ENCODE data around the gene ZDHHC1. TPM values are rescaled to one million over a fixed set of nuclear protein-coding genes. Genes with fewer than 3 reads are reported as not detected.

Gene ZDHHC1
- total RNA-seq, 4 donors from 2014 or later = 11.6 to 27.5 (median 20.8) TPM

DNA sequence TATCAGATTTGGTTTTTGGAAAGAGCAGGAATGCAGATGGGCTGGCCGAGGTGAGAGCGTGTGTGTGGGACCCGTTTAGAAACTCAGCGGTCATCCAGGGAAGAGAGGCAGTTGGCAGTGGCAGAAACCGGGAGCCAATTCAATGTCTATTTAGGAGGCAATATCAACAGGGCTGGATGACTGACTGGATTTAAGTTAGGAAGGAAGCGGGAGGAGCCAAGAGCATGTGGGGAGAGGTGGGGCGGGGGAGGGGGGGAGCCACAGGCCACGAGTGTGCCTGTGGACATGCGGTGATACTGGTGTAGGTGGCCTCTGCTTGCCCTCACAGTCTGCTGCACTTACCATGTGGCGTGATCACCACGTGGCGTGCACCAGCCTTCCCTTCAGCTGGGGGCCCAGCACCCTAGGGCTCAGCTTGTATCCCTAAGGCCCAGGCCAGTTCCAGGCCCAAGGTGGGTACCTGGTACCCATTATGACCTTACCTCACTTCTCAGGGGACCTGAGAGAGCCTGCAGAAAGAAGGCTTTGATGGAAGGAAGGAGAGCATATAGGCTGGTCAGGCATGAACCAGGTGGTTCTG is 12.2 kb downstream of the ZDHHC1 start:
- Histone ChIP-seq H3K4me3 (no peak overlapping the region), H3K9me3 (no peaks in the 10 kb centered on the region), H3K36me3 (peaks cover 0 to 18% (median 0%) of the 10 kb centered on the region in 4 donors), H3K4me1 (peaks cover 23 to 32% (median 28%) of the 10 kb centered on the region in 4 donors), H3K27ac (replicated peaks in 1 of 4) (no peak overlapping the region), H3K27me3 (no peaks in the 10 kb centered on the region)
- TF ChIP-seq, protein P1, sequence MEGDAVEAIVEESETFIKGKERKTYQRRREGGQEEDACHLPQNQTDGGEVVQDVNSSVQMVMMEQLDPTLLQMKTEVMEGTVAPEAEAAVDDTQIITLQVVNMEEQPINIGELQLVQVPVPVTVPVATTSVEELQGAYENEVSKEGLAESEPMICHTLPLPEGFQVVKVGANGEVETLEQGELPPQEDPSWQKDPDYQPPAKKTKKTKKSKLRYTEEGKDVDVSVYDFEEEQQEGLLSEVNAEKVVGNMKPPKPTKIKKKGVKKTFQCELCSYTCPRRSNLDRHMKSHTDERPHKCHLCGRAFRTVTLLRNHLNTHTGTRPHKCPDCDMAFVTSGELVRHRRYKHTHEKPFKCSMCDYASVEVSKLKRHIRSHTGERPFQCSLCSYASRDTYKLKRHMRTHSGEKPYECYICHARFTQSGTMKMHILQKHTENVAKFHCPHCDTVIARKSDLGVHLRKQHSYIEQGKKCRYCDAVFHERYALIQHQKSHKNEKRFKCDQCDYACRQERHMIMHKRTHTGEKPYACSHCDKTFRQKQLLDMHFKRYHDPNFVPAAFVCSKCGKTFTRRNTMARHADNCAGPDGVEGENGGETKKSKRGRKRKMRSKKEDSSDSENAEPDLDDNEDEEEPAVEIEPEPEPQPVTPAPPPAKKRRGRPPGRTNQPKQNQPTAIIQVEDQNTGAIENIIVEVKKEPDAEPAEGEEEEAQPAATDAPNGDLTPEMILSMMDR (IDR thresholded peaks at IDR 0.05) = no peak
- no peak for TF ChIP-seq POLR2A (IDR thresholded peaks at IDR 0.05; ENCODE audit: low read depth)
- TF ChIP-seq POLR2AphosphoS5 (IDR thresholded peaks at IDR 0.05) = no peak
- TF ChIP-seq EP300 (IDR thresholded peaks at IDR 0.05) = no peak
- intact Hi-C loops (cut with DNase I) = no loop called here
- WGBS = 84% methylated on average over 11 of the region's 12 CpGs
- no peak for DNase-seq (ENCODE audit: extremely low spot score)

DNA sequence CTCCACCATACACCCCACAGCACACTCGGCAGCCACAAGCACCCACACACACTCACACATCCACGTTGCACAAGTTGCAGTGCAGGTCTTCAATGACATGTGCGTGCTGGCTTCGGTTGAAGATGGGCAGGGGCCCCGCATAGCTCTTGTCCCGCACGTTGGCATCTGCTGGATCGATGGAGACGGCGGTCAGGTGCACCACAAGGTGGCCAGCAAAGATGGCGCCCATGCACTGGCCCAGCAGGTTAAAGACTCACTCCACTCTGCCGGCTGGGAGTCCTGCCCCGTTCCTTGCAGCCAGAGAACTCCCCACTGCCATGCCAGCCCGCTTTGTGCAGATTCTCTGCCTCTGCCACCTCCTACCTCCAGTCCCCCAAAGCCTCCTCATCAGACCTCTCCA is 15.4 kb downstream of the ZDHHC1 start:
- Histone ChIP-seq H3K4me1 (peaks cover 35 to 46% (median 44%) of the 10 kb centered on the region in 4 donors), H3K27ac (replicated peaks in 1 of 4) (no peak overlapping the region), H3K27me3 (no peaks in the 10 kb centered on the region), H3K36me3 (peaks cover 0 to 13% (median 0%) of the 10 kb centered on the region in 4 donors), H3K4me3 (no peak overlapping the region), H3K9me3 (no peaks in the 10 kb centered on the region)
- no peak for TF ChIP-seq POLR2AphosphoS5 (IDR thresholded peaks at IDR 0.05)
- TF ChIP-seq EP300 (IDR thresholded peaks at IDR 0.05) = no peak
- TF ChIP-seq, protein P1 (IDR thresholded peaks at IDR 0.05) = no peak
- DNase-seq (ENCODE audit: extremely low spot score) = no peak
- 96% methylated on average over 14 of the region's 14 CpGs for WGBS
- intact Hi-C loops (cut with DNase I) = no loop called here

DNA sequence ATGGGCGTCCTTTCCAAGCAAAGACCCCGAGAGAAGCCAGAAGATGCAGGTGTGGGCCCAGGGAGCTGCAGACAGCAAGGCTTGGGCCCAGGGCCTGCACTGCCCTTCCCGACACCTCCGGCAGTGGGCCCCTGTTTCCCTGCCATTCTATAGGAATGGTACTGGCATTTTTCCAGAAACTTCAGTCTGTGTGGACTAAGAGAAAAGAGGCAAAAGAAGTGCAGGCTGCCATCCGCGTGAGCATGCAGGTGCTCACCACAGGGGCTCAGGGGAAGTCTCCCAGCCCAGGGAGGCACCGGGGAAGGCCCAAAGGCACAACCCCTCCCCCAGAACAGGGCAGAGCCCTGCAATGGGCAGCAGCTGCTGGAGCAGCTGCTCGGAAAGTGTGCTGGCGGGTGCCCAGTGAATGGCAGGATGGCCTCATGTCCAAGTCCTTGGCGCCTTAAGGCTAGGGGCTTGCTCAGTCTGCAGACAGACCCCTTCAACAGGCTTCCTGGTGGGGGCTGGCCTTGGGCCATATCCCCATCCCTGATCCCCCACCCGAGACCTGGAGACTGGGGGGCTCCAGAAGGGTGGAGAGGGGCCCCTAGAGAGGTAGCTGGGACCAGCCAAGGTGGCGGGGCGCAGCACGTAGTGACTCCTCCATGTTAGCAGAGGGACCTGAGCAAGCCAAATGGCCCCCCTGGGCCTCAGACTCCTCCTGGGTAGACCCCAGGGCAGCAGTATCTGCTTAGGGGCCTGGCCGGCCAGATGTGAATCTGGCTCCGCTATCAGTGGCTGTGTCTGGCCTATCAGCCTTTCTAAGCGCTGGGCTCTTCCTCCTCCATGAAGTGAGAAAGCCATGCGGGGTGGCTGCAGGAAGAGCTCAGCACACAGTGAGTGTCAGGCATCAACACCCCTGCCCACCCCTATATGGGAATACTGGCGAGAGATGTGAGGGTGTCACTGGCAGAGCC is 16.2 kb downstream of the ZDHHC1 start:
- TF ChIP-seq, protein P1 (IDR thresholded peaks at IDR 0.05) = peak in 1 of 3 experiments; percentile 5
- no peak for TF ChIP-seq POLR2AphosphoS5 (IDR thresholded peaks at IDR 0.05)
- DNase-seq (ENCODE audit: extremely low spot score) = no peak
- Histone ChIP-seq H3K9me3 (no peaks in the 10 kb centered on the region), H3K27ac (replicated peaks in 1 of 4) (no peak overlapping the region), H3K36me3 (peaks cover 0 to 11% (median 0%) of the 10 kb centered on the region in 4 donors), H3K4me3 (peak overlapping the region in 2 of 4 donors; percentile 11 to 25), H3K4me1 (peaks cover 36 to 51% (median 48%) of the 10 kb centered on the region in 4 donors), H3K27me3 (no peaks in the 10 kb centered on the region)
- intact Hi-C loops (cut with DNase I) = no loop called here
- 68% methylated on average over 14 of the region's 19 CpGs for WGBS

DNA sequence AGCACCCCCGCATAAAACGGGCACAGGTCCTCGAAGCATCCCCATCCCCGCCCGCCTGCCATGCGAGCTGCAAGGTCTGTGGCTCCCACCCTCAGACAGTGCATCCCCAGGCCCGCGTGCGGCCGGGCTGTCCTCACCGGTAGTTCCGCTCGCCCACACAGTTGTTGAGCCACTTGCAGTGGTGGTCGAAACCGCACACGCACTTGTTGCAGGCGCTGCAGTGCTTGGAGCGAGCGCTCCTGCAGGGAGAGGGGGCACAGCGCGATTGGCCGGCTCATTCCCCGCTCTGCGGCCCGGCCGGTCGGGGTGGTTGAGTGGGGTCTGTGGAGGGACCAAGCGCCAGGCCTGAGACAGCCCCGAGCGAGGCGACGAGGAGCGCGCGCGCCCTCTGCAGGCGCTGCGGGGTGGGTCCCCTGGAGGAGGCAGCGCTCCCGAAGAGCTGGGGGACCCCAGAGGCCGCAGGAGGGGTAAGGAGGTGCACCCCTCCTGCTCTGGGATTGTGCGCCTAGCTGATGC is 17.0 kb downstream of the ZDHHC1 start:
- Histone ChIP-seq H3K9me3 (no peaks in the 10 kb centered on the region), H3K36me3 (peaks cover 0 to 7% (median 0%) of the 10 kb centered on the region in 4 donors), H3K4me1 (peaks cover 37 to 58% (median 52%) of the 10 kb centered on the region in 4 donors), H3K4me3 (peak overlapping the region; percentile 10 to 25 (median 18)), H3K27me3 (no peaks in the 10 kb centered on the region), H3K27ac (replicated peaks in 1 of 4) (no peak overlapping the region)
- no peak for DNase-seq (ENCODE audit: extremely low spot score)
- intact Hi-C loops (cut with DNase I) = no loop called here
- TF ChIP-seq, protein P1 (IDR thresholded peaks at IDR 0.05) = peak; percentile 77 to 89 (median 89)
- no peak for TF ChIP-seq POLR2A (IDR thresholded peaks at IDR 0.05; ENCODE audit: low read depth)
- 26% methylated on average over 28 of the region's 42 CpGs for WGBS
